GM12873 (cell line): ENCODE measurements around the gene TSPAN33.

Experiments
- CTCF ChIP-seq: IDR thresholded peaks from 2 replicates; pipeline ENCODE4 v1.5.1; 2012; ENCODE audit warnings: low read depth, mild to moderate bottlenecking, moderate library complexity, low read length, control low read depth; ENCODE audit not compliant: insufficient read depth; ENCODE audit errors: missing control alignments

TSPAN33 gene

GRCh38 chr7:129160161-129160905 is 15.8 kb downstream of the TSPAN33 start:
- no peak for TF ChIP-seq CTCF

- no peak for TF ChIP-seq CTCF
Measured at GRCh38 chr7:129161524-129162225, 17.2 kb downstream of the TSPAN33 start.

GRCh38 chr7:129162732-129163131 is 18.2 kb downstream of the TSPAN33 start:
- no peak for TF ChIP-seq CTCF

- TF ChIP-seq CTCF, result peak; percentile 75
Measured at GRCh38 chr7:129163875-129164544, 19.5 kb downstream of the TSPAN33 start.

- no peak for TF ChIP-seq CTCF
Measured at GRCh38 chr7:129166745-129167144, 22.2 kb downstream of the TSPAN33 start.

GRCh38 chr7:129167817-129168216 is 23.3 kb downstream of the TSPAN33 start:
- no peak for TF ChIP-seq CTCF
